AG04450 (cell line): Measurements from ENCODE around the gene SMIM41. TPM values are rescaled to one million over a fixed set of nuclear protein-coding genes. Genes with fewer than 3 reads are reported as not detected.

Source experiments
- CTCF ChIA-PET: fragments of 300-600, 350-600 bp; formaldehyde crosslinking; extraction: SDS; loops from one replicate; lab custom pipeline; 2022; ENCODE audit warnings: antibody characterized with exemption, inconsistent platforms; lab: Charles Lee
- POLR2A ChIA-PET: fragments of 350-600 bp; formaldehyde crosslinking; extraction: SDS; loops from one replicate; lab custom pipeline; 2021; ENCODE audit warnings: antibody characterized with exemption, inconsistent platforms; lab: Yijun Ruan, JAX
- DNase-seq: peaks from one replicate; pipeline ENCODE4 v3.0.0-alpha.2; 2011; ENCODE audit warnings: low read depth, low spot score
- H3K27ac ChIP-seq: one replicate; pipeline ENCODE4 v1.5.1; 2012; ENCODE audit warnings: low read depth, low read length, control low read depth
- H3K27me3 ChIP-seq: one replicate; pipeline ENCODE4 v1.6.0; 2012; ENCODE audit warnings: low read length; ENCODE audit not compliant: control insufficient read depth, insufficient read depth
- H3K4me3 ChIP-seq: 2 replicates; pipeline ENCODE4 v1.5.1; 2011; ENCODE audit warnings: mild to moderate bottlenecking, low read depth, low read length, control low read depth
- H3K9me3 ChIP-seq: 2 replicates; pipeline ENCODE4 v1.5.1; 2012; ENCODE audit warnings: low read length; ENCODE audit not compliant: control insufficient read depth, insufficient read depth
- CTCF ChIP-seq: IDR thresholded peaks from 2 replicates; pipeline ENCODE4 v1.5.1; 2011; ENCODE audit warnings: low read depth, low read length, control low read depth, inconsistent platforms
- polyA plus RNA-seq: library from polyadenylated mRNA; depleted of rRNA; stranded (reverse); fragments of >200 nt; gene quantifications from 2 replicates; pipeline ENCODE4 v1.2.3, GENCODE V29; 2011

SMIM41 gene
- polyA plus RNA-seq, 1 experiment, result not detected

GRCh38 chr12:52035190-52035589, 44.3 kb upstream of the SMIM41 start:
- Histone ChIP-seq H3K27me3 (no peaks in the 10 kb centered on the region), H3K9me3 (no peaks in the 10 kb centered on the region; the same call in 1 of the 2 replicates), H3K27ac (no peak overlapping the region), H3K4me3 (no peak overlapping the region)
- ChIA-PET CTCF (interaction anchor here (0.6 to 2.2 kb wide), 2 partner anchors 10 to 165 kb away, joined by 3 to 10 read pairs; no protein-coding TSS in a partner anchor), POLR2A (no interaction called here)
- no peak for TF ChIP-seq CTCF
- DNase-seq, result no peak

GRCh38 chr12:52035926-52036325, 43.6 kb upstream of the SMIM41 start:
- ChIA-PET POLR2A (interaction anchor here (2.3 kb wide), 1 partner anchor 15 kb away, joined by 9 read pairs; the partner anchor contains the start of gene NR4A1), CTCF (interaction anchor here (0.6 to 2.2 kb wide), 2 partner anchors 10 to 165 kb away, joined by 3 to 10 read pairs; no protein-coding TSS in a partner anchor)
- no peak for TF ChIP-seq CTCF

GRCh38 chr12:52036587-52037171, 42.8 kb upstream of the SMIM41 start:
- no peak for TF ChIP-seq CTCF
- CTCF ChIA-PET, result interaction anchor here (3.6 kb wide), 1 partner anchor 11 kb away, joined by 26 read pairs; no protein-coding TSS in a partner anchor

More at GRCh38 chr12:52035926-52036325, 43.6 kb upstream of the SMIM41 start:
- Histone ChIP-seq H3K27me3 (no peaks in the 10 kb centered on the region), H3K4me3 (no peak overlapping the region), H3K27ac (no peak overlapping the region), H3K9me3 (no peaks in the 10 kb centered on the region; the same call in 1 of the 2 replicates)
- no peak for DNase-seq

GRCh38 chr12:52037248-52037861, 42.1 kb upstream of the SMIM41 start:
- H3K27ac ChIP-seq, result peak overlapping the region; percentile 21
- H3K9me3 ChIP-seq, result no peaks in the 10 kb centered on the region; the same call in 1 of the 2 replicates
- H3K4me3 ChIP-seq, result peak overlapping the region; percentile 64
- no peaks in the 10 kb centered on the region for H3K27me3 ChIP-seq
- ChIA-PET CTCF (interaction anchor here (0.7 to 3.6 kb wide), 2 partner anchors 11 to 47 kb away, joined by 5 to 26 read pairs; no protein-coding TSS in a partner anchor), POLR2A (interaction anchor here (0.7 to 2.3 kb wide), 2 partner anchors 14 to 32 kb away, joined by 3 to 9 read pairs; partner anchors contain the start of genes ATG101 and NR4A1)
- TF ChIP-seq CTCF, result peak; percentile 28; the same call in 1 of the 2 replicates
- no peak for DNase-seq

More at GRCh38 chr12:52036587-52037171, 42.8 kb upstream of the SMIM41 start:
- DNase-seq, result no peak
- Histone ChIP-seq H3K9me3 (no peaks in the 10 kb centered on the region; the same call in 1 of the 2 replicates), H3K27ac (no peak overlapping the region), H3K27me3 (no peaks in the 10 kb centered on the region), H3K4me3 (peak overlapping the region; percentile 48)
- POLR2A ChIA-PET, result interaction anchor here (2.3 kb wide), 1 partner anchor 15 kb away, joined by 9 read pairs; the partner anchor contains the start of gene NR4A1
